Measurements from ENCODE around the gene KRT35. TPM values are rescaled to one million over a fixed set of nuclear protein-coding genes. Genes with fewer than 3 reads are reported as not detected.

Gene KRT35
- not detected in 2 replicates for total RNA-seq

GRCh38 chr17:41481036-41481435 is at the start of gene KRT35:
TSS of gene KRT35 (minus strand) at chr17:41481151. CDS start at chr17:41481097, 54 bp downstream.

GRCh38 chr17:41518789-41519449 is 38.0 kb upstream of the KRT35 start, which contains the start of gene KRT15:
TSS of gene KRT15 (minus strand) at chr17:41518890. CDS start at chr17:41518827, 63 bp downstream.

DNA sequence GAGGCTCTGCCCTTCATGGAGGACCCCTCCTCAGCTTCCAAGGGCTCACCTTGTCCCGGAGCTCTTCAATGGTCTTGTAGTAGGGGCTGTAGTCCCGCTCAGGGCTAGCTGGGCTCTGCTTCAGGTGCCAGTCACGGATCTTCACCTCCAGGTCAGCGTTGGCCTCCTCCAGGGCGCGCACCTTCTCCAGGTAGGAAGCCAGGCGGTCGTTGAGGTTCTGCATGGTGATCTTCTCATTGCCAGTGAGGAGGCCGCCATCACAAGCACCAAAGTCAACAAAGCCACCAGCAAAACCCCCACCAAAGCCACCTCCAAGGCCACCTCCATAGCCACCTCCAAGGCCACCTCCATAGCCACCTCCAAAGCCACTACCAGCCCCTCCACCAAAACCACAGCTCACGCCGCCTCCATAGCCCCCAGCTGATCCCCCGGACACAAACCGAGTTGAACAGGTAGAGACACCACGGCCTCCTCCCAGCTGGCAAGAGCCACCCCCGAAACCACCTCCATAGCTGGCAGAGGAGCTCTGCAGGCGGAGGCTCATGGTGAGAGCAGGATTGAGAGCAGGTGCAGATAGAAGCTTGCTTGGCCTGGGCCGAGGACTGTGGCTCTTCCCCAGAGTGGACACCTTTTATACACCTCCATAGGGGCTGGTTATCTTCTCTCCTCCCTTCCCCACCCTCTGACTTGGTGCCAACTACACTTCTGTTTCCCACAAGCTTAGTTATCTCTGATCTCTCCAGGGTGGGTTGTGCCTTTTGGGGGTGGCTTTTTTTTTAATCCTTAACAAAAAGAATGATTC is 24.3 kb upstream of the KRT35 start, which contains the start of gene KRT13:
Gene KRT13, minus strand, starts transcription at position 606 of the 802 bp plus-strand sequence. Its CDS starts 62 bp downstream, at position 544.

GRCh38 chr17:41489531-41489930 is 8.6 kb upstream of the KRT35 start, which contains the start of gene KRT36:
TSS of gene KRT36 (minus strand) at chr17:41489910. CDS start at chr17:41489864, 46 bp downstream.

GRCh38 chr17:41466988-41467387 is 14.0 kb downstream of the KRT35 start, which contains the start of gene KRT32:
TSS of gene KRT32 (minus strand) at chr17:41467386. CDS start at chr17:41467325, 61 bp downstream.

GRCh38 chr17:41440531-41441033 is 40.4 kb downstream of the KRT35 start, which contains the start of gene KRT38:
TSS of gene KRT38 (minus strand) at chr17:41440983. CDS start at chr17:41440921, 62 bp downstream.

Other genes starting within 250 kb of the KRT35 start
- not detected in 2 replicates for gene KRTAP9-3, start 248.7 kb downstream of the KRT35 start, total RNA-seq
- not detected in 2 replicates for gene KRTAP9-8, start 243.2 kb downstream of the KRT35 start, total RNA-seq
- gene KRTAP9-4, start 231.5 kb downstream of the KRT35 start, total RNA-seq: not detected in 2 replicates
- gene KRTAP9-9, start 225.8 kb downstream of the KRT35 start, total RNA-seq: not detected in 2 replicates
- gene KRTAP9-6, start 215.8 kb downstream of the KRT35 start, total RNA-seq: not detected in 2 replicates
- not detected in 2 replicates for gene KRTAP9-7, start 205.5 kb downstream of the KRT35 start, total RNA-seq
- gene KRTAP29-1, start 178.3 kb downstream of the KRT35 start, total RNA-seq: not detected in 2 replicates
- not detected in 2 replicates for gene KRTAP16-1, start 171.8 kb downstream of the KRT35 start, total RNA-seq
- not detected in 2 replicates for gene KRTAP17-1, start 165.4 kb downstream of the KRT35 start, total RNA-seq
- not detected in 2 replicates for gene KRT33A, start 130.3 kb downstream of the KRT35 start, total RNA-seq
- not detected in 2 replicates for gene KRT33B, start 111.3 kb downstream of the KRT35 start, total RNA-seq
- gene KRT34, start 98.8 kb downstream of the KRT35 start, total RNA-seq: 0.20 and 0.46 TPM in 2 replicates
- not detected in 2 replicates for gene KRT31, start 83.5 kb downstream of the KRT35 start, total RNA-seq
- not detected in 2 replicates for gene KRT37, start 56.6 kb downstream of the KRT35 start, total RNA-seq
- under 0.01 and 0.13 TPM in 2 replicates for gene KRT38, start 40.2 kb downstream of the KRT35 start, total RNA-seq
- gene KRT32, start 13.8 kb downstream of the KRT35 start, total RNA-seq: 0.30 TPM in 1 of 2 replicates, not detected in the other
- not detected in 2 replicates for gene KRT36, start 8.8 kb upstream of the KRT35 start, total RNA-seq
- gene KRT13, start 24.5 kb upstream of the KRT35 start, total RNA-seq: not detected in 2 replicates
- 0.13 and 2.8 TPM in 2 replicates for gene KRT15, start 37.7 kb upstream of the KRT35 start, total RNA-seq
- 17.7 and 120 TPM in 2 replicates for gene KRT19, start 47.2 kb upstream of the KRT35 start, total RNA-seq
- gene KRT9, start 90.9 kb upstream of the KRT35 start, total RNA-seq: 0.07 TPM in 2 replicates
- gene KRT14, start 105.7 kb upstream of the KRT35 start, total RNA-seq: 0.59 and 1.3 TPM in 2 replicates
- gene KRT16, start 131.6 kb upstream of the KRT35 start, total RNA-seq: 1.3 and 2.9 TPM in 2 replicates
- gene KRT17, start 143.4 kb upstream of the KRT35 start, total RNA-seq: 3.0 and 9.0 TPM in 2 replicates
- 118 and 125 TPM in 2 replicates for gene EIF1, start 207.7 kb upstream of the KRT35 start, total RNA-seq
- gene GAST, start 231.2 kb upstream of the KRT35 start, total RNA-seq: not detected in 2 replicates